H1 (cell line): ENCODE data around the gene NRK. TPM values are rescaled to one million over a fixed set of nuclear protein-coding genes. Genes with fewer than 3 reads are reported as not detected.

Source experiments
- BCL11A ChIP-seq, 2 experiments: IDR thresholded peaks; one replicate each; pipeline ENCODE4 v1.6.1; 2011; ENCODE audit warnings: low read depth in 2 of 2, low read length in 2 of 2, mild to moderate bottlenecking in 2 of 2
- CHD2 ChIP-seq: IDR thresholded peaks from 2 replicates; pipeline ENCODE4 v1.6.1; 2012; ENCODE audit warnings: low read length, improper control_type of control experiment
- KDM4A ChIP-seq: IDR thresholded peaks from one replicate; pipeline ENCODE4 v1.7.1; 2012; ENCODE audit warnings: low read depth, mild to moderate bottlenecking, moderate library complexity, low read length, inconsistent platforms; ENCODE audit not compliant: severe bottlenecking
- RNF2 ChIP-seq: fragments of 200-900, 300-1000 bp; sonication (generic); IDR thresholded peaks from 2 replicates; pipeline ENCODE4 v1.7.1; 2016; ENCODE audit warnings: borderline replicate concordance, low read depth, mild to moderate bottlenecking, antibody characterized with exemption, low read length; ENCODE audit not compliant: poor library complexity, severe bottlenecking; ENCODE audit errors: missing control alignments
- RXRA ChIP-seq: IDR thresholded peaks from 2 replicates; pipeline ENCODE4 v1.6.1; 2011; ENCODE audit warnings: low read depth, mild to moderate bottlenecking, low read length, moderate library complexity; ENCODE audit not compliant: insufficient read depth
- SAP30 ChIP-seq: fragments of 300-600 bp; sonication (generic); IDR thresholded peaks from 2 replicates; pipeline ENCODE4 v1.7.1; 2012; ENCODE audit warnings: low read length, moderate library complexity, mild to moderate bottlenecking, inconsistent platforms; ENCODE audit not compliant: insufficient read depth, insufficient replicate concordance
- SIN3A ChIP-seq, 2 experiments: IDR thresholded peaks in 1 of 2; conservative IDR thresholded peaks in 1 of 2; 2 replicates each; pipeline ENCODE4 v1.6.1; 2011 to 2012; ENCODE audit warnings: low read length in 2 of 2, improper control_type of control experiment in 1 of 2, low read depth in 1 of 2, mild to moderate bottlenecking in 1 of 2
- SUZ12 ChIP-seq: fragments of 200-600 bp; sonication (generic); IDR thresholded peaks from 2 replicates; pipeline ENCODE4 v1.6.1; 2012; ENCODE audit warnings: mild to moderate bottlenecking, inconsistent platforms, low read length, moderate library complexity, mixed read lengths
- TBP ChIP-seq: IDR thresholded peaks from 2 replicates; pipeline ENCODE4 v1.6.1; 2011; ENCODE audit warnings: low read depth, low read length, improper control_type of control experiment
- polyA plus RNA-seq, 7 experiments: library from polyadenylated mRNA; depleted of rRNA in 3 of 7; stranded (reverse) in 5 of 7; unstranded in 2 of 7; fragments of >200 nt in 5 of 7; fragments of 200-250 nt in 2 of 7; gene quantifications; 1 replicate in 5 of 7; 2 replicates in 1 of 7; 4 replicates in 1 of 7; pipeline versions ENCODE4 v1.2.1 to v1.2.3, GENCODE V29; 2011 to 2013; ENCODE audit warnings: missing spikeins in 2 of 7, mixed read lengths in 2 of 7
- total RNA-seq: library from RNA; stranded (reverse); fragmentation: NEBNext Ultra II Directional; extraction: Animal tissue kit (Norgen Biotek cat#: 25700); gene quantifications from 2 replicates; pipeline ENCODE4 v1.2.1, GENCODE V29; 2021
- TF ChIP-seq, protein P1 (sequence below): fragments of 300-600 bp; sonication (generic); IDR thresholded peaks from 2 replicates; pipeline ENCODE4 v1.7.1; 2012; ENCODE audit warnings: low read length, moderate library complexity, mild to moderate bottlenecking, inconsistent platforms; ENCODE audit not compliant: insufficient replicate concordance

The NRK gene
- total and polyA plus RNA-seq, 2 of the 8 experiments (the other 6 are each of a cell fraction or from before 2014, with no cell fraction given) = 0.86 to 8.3 TPM

DNA sequence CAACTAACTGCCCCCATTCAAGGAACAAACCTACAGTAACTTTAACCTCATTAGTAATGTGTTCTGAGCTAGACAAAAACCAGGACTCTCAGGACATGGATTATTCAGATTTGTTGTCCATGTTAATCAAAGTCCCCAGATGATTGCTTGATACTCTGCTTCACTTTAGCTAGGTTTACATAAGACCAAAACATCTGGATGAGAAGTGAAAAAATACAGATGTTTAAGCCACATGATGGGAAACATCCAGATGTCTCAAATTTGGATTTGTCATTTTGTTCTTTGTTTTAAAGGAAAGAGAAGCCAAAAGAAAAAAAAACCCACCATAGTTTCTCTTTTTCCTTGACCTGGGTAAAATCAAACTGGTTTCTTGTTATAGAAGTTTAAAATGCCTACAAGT lies 48.5 kb upstream of the NRK start (continued):
- TF ChIP-seq, protein P1, sequence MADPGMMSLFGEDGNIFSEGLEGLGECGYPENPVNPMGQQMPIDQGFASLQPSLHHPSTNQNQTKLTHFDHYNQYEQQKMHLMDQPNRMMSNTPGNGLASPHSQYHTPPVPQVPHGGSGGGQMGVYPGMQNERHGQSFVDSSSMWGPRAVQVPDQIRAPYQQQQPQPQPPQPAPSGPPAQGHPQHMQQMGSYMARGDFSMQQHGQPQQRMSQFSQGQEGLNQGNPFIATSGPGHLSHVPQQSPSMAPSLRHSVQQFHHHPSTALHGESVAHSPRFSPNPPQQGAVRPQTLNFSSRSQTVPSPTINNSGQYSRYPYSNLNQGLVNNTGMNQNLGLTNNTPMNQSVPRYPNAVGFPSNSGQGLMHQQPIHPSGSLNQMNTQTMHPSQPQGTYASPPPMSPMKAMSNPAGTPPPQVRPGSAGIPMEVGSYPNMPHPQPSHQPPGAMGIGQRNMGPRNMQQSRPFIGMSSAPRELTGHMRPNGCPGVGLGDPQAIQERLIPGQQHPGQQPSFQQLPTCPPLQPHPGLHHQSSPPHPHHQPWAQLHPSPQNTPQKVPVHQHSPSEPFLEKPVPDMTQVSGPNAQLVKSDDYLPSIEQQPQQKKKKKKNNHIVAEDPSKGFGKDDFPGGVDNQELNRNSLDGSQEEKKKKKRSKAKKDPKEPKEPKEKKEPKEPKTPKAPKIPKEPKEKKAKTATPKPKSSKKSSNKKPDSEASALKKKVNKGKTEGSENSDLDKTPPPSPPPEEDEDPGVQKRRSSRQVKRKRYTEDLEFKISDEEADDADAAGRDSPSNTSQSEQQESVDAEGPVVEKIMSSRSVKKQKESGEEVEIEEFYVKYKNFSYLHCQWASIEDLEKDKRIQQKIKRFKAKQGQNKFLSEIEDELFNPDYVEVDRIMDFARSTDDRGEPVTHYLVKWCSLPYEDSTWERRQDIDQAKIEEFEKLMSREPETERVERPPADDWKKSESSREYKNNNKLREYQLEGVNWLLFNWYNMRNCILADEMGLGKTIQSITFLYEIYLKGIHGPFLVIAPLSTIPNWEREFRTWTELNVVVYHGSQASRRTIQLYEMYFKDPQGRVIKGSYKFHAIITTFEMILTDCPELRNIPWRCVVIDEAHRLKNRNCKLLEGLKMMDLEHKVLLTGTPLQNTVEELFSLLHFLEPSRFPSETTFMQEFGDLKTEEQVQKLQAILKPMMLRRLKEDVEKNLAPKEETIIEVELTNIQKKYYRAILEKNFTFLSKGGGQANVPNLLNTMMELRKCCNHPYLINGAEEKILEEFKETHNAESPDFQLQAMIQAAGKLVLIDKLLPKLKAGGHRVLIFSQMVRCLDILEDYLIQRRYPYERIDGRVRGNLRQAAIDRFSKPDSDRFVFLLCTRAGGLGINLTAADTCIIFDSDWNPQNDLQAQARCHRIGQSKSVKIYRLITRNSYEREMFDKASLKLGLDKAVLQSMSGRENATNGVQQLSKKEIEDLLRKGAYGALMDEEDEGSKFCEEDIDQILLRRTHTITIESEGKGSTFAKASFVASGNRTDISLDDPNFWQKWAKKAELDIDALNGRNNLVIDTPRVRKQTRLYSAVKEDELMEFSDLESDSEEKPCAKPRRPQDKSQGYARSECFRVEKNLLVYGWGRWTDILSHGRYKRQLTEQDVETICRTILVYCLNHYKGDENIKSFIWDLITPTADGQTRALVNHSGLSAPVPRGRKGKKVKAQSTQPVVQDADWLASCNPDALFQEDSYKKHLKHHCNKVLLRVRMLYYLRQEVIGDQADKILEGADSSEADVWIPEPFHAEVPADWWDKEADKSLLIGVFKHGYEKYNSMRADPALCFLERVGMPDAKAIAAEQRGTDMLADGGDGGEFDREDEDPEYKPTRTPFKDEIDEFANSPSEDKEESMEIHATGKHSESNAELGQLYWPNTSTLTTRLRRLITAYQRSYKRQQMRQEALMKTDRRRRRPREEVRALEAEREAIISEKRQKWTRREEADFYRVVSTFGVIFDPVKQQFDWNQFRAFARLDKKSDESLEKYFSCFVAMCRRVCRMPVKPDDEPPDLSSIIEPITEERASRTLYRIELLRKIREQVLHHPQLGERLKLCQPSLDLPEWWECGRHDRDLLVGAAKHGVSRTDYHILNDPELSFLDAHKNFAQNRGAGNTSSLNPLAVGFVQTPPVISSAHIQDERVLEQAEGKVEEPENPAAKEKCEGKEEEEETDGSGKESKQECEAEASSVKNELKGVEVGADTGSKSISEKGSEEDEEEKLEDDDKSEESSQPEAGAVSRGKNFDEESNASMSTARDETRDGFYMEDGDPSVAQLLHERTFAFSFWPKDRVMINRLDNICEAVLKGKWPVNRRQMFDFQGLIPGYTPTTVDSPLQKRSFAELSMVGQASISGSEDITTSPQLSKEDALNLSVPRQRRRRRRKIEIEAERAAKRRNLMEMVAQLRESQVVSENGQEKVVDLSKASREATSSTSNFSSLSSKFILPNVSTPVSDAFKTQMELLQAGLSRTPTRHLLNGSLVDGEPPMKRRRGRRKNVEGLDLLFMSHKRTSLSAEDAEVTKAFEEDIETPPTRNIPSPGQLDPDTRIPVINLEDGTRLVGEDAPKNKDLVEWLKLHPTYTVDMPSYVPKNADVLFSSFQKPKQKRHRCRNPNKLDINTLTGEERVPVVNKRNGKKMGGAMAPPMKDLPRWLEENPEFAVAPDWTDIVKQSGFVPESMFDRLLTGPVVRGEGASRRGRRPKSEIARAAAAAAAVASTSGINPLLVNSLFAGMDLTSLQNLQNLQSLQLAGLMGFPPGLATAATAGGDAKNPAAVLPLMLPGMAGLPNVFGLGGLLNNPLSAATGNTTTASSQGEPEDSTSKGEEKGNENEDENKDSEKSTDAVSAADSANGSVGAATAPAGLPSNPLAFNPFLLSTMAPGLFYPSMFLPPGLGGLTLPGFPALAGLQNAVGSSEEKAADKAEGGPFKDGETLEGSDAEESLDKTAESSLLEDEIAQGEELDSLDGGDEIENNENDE = no peak
- no peak for TF ChIP-seq RNF2
- no peak for TF ChIP-seq SIN3A (conservative IDR thresholded peaks at IDR 0.05 in 1 of 2, IDR thresholded peaks at IDR 0.05 in 1 of 2; ENCODE audit: low read depth in 1 of 2, low read length in 2 of 2)
- no peak for TF ChIP-seq SAP30
- no peak for TF ChIP-seq SUZ12
- no peak for TF ChIP-seq TBP
- no peak for TF ChIP-seq BCL11A (IDR thresholded peaks at IDR 0.05; ENCODE audit: low read depth in 2 of 2, low read length in 2 of 2)
- no peak for TF ChIP-seq KDM4A
- no peak for TF ChIP-seq CHD2
- no peak for TF ChIP-seq RXRA
- TF ChIP-seq, all 59 proteins: peak for 0
